Bone marrow (tissue), 2 donors: Measurements from ENCODE around the gene EYA4.

Source experiments
- DNase-seq, 2 donors: peaks; one replicate each; lab custom pipeline; 2025; lab: John Stamatoyannopoulos, UW

Gene EYA4

DNA sequence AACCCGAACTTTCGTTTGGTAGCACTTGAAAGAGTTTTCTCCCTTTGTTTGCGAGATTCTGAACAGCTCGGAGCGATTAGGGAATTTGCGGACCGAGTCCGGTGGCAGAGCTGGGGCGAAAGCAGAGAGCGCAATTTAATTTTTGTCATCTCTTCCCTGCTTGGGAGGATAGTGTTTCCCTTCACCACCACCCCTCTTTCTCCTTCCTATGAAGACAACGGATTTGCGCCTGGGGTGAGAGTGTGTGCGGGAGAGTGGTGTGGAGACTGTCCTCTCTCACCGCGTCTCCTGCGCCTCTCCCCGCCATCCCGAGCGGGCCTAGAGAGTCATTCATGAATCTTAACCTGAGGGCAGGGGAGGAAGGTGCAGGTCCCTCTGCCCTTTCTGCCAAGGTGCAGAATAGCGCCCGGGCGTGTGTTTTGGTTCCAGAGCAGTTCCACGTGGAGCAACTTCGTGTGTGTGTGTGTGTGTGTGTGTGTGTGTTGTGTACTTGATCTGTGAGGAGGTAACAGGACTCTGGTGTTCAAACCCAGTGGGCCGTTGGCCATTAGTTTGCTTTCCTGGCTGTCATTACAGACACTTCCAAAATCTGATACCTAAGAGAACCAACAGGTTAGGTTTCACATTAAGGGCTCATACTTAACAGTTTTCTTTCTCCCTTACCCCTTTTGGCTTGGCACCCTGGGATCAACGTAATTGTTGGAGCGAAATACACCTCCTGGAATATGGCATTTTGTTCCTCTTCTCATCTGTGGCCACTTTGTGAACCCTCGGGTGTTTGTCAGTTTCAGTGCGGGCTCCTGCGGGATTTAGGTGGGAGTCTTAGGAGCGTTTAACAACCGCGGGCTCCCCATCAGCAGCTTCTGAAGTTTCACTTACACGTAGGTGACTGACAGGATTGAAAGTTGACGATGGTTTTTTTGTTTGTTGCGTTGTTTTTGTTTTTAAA lies 1.8 kb downstream of the EYA4 start:
- no peak for DNase-seq

DNA sequence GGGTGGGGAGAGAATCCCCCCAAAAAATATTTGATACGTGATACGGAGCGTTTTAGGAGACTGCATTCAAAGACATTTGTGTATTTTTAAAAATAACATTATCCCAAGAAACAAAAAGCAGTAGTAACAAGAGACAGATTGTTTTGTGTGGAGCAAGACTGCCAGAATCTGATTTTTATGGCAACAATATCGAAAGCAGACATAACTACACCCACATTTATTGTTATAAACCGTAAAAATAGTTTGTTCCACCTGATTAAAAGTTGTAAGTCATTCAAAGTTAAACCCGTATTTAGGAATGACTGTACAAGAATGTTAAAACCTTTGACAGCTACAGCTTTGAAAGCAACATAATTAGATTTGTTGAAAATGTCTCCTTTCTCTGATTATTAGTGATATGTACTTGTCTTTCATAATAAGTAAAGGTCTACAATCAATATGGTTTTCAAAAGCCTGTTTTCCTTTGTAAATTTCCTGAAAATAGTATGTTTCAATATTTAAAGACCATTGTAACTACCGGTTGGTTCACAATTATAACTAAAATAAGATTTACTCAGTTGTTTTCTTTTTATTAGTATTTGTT lies 2.7 kb downstream of the EYA4 start:
- no peak for DNase-seq

DNA sequence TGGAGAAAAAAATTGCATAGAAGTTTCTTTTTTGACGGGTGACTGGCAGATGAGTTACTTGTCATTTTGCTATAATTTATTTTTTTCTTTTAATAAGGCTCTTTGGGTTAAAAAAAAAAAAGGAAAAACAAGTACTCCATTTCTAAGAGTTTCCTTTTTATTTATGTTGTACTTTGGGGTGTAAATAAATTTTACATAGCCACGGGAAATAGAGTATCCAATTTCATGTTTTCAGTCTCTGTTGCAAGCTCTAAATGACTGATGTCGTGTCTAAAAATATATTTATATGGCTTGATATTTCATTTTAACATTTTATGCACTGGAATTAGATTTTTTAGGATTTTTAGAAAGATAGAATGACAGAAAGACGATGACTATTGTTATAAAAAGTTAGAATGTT lies 3.4 kb downstream of the EYA4 start:
- DNase-seq = no peak

DNA sequence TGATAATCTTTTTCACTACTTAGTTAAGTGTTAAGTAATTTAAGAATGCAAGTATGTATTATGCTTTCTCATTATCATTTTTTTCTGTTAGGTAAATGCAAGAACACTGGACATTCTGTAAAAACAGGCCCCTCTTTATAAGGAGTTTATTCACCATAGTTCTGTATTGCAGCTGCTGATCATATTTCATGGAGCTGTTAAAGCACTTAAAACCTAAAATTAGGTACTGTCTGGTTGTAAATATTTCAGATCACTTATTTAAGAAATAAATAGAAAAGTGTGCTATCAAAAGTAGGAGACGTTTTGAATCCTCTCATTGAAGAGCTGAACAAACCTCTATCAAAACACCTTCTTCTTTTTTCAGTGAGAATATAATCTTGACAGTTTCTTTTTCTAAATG lies 3.9 kb downstream of the EYA4 start:
- DNase-seq = no peak

DNA sequence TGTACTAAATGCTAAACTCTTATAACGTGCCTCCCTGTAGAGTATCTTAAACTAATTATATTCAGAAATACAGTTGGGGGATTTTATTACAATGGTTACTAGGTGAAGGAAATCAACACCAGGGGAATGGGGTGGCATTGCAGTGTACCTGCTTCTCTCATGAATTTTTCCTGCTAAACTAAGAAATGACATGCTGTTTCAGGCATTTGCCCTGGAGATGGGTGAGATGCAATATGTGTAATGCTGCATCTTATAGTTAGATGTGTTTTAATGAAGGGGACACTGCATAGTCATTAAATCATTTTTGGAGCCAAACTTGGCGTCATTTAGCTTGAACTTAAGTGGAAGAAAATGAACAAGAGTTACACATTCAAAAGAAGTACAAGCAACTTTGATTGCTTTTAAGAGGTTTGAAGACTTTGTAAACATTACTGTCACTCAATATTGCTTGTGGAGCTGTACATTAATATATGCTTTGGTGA lies 4.3 kb downstream of the EYA4 start:
- DNase-seq = no peak

DNA sequence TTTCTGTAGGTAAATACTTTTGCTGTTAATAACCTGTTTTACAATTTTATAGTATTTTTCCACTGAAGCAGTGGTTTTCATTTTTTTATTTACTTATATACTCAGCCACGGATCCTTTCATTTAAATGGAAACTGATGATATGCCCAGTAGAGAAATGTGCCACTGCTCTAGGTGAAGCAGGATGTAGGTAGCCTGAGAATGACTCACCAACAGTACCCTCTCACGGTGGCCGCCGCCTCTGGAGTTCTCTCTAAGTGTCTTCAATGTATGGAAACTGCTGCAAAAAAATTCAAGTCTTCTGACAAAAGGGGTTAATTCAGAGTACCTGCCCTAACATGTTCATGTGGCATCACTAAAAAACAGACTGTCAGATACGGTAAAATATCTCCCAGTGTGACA lies 6.4 kb downstream of the EYA4 start:
- no peak for DNase-seq

DNA sequence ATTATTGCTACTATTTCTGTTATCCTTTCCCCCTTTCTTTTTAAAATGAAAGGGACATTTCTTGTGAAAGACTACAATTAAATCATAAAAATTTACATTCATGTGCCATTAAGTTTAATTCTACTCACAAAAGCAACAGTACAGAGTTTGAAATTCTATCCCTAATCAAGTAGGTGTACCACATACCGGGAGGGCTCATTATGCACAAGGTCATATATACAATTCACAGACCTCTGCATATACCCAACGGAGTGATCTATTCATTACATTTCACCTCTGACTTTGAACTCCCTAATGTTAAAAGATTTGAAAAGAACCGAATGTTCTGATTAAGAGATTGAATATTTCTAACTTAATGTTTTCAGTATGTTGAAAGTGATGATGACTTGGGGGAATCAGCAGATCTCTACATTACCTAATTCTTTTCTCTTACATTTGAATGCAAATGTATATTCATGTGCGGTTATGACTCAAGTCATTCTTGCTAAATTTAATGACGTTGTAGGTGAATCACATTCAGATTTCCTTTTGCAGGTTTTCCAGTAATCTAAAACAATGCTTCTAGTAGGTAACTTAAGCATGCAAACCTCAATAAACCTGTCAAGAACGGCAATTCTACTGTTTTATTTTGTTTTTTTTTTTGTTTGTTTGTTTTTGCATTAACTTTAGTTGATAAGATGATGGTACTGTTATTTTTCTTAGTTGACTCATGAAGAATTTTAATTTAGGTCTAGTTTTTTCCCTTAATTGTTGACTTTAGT lies 7.3 kb downstream of the EYA4 start:
- no peak for DNase-seq

DNA sequence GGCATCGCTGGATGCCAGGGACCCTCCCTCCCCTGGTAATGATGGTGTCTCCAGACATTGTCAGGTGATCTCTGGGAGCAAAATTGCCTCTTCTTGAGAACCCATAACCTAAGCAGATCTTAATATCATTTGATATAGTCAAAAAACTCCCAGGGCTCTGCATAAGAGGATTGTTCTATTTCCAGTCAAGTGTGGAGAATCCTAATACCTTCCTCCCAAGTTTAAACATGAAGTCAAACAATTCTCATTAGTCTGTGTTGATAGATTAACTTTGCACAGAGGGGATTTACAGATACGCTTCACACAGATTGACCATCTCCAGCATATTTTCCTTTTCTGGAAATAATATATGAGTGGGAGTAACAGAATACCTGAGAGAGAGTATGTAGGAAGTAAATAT lies 10.5 kb downstream of the EYA4 start:
- no peak for DNase-seq

DNA sequence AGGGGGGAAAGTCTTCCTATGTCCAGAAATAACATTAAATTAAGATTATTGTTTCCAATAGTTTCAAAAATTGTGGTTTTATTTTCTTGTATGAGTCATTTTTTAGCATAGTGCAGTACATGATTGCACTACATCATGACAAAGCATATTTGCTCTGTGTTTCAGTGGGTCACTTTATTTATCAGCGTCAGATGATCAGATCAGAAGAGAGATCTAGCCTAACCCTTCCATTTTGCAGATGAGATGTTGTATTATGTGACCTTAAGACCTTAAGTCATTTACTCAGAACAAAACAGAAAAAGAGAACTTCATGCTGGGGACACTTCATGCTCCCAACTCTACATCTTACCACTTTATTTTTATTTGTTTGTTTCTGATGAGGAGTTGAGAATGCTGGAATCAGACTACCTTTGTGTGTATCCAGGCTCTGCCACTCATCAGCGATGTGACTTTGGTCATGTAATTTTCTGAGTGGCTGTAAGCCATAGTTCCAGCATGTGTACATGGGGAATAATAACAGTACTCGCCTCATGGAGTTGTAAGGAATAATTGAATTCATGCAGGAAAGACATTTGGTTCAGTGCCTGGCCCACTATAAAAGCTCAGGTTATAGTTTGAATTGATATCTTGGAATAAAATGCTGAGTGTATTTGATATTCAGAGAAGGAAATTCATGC lies 13.5 kb downstream of the EYA4 start:
- no peak for DNase-seq

DNA sequence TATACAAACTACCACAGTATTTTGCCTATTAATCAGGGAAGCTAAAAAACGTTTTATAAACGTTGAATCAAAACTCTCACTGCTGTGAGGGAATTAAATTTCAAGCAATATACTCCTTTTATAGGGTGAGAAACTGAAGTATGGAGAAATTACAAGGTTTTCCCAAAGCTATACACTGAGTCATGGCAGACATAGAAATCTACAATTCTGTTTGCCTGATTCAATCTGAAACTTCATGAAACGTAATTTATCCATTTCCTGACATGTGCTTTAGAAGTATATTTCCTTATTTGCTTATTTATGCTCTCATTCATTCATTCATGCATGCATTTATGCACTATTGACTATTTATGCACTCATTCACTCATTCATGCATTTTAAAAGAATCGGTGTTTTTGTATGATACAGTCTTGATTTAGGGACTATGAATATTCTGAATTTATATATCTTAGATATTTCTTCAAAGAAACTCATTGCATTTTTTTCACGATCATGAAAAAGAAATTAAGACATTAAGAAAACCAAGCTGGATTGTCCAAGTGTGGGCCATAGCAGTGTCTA lies 16.5 kb downstream of the EYA4 start:
- no peak for DNase-seq

DNA sequence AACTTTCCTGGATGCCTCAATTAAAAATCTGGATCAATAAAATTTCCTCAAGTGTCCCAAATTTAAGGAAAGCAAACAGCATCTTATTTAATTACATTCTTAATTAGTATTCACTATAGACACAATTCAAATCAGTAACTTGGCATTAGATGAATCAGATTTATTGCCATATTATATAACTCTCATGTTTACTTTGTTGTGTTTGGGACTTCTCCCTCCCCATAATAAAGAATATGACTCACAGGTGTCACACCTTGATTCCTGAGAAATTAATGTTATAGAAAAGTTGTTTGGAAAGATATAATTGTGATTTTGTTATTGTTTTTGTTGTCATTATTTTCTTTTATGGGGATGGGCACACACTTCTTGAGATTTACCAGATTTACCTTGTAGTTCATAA lies 18.4 kb downstream of the EYA4 start:
- DNase-seq = no peak

DNA sequence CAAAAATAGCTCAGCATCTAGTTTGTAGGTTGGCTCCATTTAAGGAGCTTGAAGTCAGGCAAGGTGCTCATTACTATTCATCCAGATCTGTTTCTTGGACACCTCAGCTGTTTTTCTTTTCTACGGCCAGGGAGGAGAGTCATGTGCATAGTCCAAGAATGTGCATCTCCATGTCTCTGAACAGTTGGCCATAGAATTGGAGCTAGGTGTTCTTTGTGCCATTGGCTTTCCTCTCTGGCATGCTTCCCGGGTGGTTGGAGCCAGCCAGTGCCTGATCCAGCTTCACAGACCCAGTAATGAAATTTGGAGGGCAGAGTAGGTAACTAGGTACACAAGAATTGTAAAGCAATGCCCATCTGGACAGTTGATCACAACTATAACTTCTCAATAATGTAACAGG lies 21.6 kb downstream of the EYA4 start:
- no peak for DNase-seq

DNA sequence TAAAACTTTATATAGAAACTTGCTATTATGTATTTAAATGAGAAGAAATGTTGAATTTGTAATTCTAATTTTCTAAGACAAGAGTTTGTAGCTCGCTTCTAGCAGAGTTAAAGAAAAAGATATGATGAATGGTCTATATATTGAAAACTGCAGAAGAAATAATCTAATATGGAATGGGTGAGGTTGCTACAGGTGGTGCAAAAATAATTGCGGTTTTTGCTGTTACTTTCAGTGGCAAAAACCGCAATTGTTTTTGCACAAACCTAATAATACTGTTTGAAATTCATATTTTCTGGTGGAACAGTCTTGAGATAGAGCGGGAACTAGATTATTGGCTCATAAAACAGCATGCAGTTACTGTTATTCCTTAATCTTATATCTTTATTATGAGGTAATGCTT lies 23.9 kb downstream of the EYA4 start:
- no peak for DNase-seq

DNA sequence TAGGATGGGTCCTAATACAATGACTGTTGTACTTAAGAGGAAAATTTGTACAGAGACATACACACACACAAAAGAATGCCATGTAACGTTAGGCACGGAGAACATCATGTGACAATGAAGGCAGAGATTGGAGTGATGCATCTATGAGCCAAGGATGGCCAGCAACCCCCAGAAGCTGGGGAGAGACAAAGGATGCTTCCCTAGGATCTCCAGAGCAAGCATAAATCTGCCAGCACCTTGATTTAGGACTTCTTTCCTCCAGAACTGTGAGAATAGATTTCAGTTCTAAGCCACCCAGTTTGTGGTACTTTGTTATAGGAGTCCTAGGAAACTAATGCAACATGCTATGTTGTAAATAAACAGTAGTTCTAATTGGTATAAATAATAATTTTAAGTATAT lies 25.0 kb downstream of the EYA4 start:
- DNase-seq = no peak

DNA sequence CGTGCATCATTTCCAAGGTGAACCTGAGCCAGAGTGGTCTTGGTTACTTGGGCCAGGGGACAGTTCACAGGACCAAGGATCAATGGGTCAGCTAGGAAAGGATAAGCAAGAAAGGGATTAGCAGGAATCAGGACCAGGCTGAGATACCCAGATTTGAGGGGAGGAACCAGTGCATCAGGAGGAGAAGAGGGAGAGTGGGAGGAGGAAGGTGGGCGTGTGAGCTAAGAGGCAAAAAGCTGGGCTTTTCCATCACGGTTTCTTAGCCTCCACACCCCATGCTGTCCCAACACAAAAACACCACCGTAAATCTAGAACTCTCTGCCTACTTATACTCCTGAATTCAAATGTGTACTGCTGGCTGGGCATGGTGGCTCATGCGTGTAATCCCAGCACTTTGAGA lies 27.5 kb downstream of the EYA4 start:
- DNase-seq = no peak

DNA sequence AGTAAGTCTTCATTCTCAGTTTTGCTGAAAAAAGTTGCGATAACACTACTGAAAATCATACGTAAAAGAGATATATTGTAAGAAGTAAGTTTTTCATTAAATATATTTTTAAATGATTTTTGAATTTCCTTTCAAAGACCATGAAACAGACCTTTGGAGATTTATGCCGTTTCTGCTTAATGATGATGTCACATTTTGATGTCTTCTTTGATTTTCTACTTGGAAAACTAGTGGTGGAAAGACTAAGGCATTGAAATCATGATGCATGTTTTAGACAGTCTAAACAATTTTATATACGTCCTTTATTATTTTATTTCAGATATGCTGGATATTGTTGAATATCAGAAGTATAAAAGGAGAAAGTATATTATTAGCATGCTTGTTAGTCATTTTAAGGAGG lies 33.7 kb downstream of the EYA4 start:
- DNase-seq = no peak

DNA sequence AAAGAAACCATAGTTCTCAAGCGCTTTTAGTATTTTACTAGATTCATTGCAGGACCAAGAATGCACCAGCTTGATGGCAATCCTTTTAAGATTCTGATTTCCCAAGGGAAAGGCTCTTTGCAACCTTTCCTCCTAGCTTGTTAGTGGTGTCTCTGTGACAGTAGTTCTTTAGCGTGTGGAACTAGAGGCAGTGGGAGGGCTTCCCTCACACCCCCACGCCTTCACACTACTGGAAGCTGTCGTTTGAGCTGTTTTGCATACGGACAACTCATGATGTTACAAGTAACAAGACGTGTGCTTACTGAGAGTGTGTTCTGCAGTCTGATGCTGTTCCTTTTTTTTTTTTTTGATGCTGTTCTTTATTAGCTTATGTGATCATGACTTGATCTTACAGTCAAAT lies 34.1 kb downstream of the EYA4 start:
- no peak for DNase-seq

DNA sequence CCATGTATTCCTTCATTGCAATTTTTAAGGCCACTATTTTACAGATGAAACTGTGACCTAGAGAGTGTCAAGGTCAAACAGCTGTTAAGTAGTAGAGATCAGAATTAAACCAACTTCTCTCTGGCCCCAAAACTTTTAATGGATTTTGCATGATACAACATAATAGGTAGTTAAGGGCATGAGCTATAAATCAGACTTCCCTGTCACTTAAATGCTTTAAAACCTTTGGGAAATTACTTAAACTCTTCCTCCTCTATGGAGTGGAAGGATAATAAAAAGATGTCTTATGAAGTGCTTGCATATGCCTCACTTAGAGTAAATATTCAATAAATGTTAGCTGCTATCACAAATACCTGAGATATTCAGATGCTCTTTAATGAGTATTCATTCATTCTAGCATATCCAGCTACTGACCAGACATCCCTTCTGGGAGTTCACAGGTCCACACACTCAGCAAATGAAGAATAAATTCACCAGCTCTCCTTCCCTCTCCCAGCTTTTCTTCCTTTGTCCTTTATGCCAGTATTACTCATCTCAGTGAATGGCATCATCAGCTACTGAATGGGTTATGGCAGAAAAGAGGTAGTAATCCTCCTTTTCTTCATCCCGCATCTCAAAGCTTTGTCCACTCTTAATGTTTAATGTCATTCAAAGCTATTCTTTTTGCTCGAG lies 36.2 kb downstream of the EYA4 start:
- DNase-seq = no peak

DNA sequence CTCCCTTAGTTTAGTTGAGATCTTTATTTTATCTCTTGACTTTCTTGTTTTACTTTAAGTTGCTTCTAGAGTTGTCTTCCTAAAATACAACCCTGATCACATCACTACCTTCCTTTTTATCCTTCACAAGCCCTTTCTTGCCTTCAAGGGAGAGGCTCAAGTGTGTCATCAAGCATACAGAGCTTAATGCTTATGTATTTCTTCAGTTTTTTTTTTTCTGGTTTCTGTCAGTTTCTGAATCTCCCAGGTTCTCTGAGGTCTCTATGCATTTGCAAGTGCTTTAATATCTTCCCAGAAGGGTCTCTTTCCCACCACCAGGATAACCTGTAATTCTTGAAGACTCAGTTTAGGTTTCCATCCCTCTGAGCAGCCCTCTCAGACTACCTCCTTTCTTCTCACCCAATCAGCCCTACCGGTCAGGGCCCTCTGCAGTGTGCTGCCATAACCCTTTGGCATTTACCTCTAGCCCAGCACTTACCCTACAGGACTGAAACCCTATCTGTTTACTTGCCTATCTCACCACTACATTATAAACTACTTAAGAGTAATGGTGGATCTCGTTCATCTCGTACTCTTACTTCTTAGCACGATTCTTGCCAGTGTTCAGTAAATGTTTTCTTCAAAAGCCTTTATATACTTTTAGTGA lies 36.9 kb downstream of the EYA4 start:
- no peak for DNase-seq

DNA sequence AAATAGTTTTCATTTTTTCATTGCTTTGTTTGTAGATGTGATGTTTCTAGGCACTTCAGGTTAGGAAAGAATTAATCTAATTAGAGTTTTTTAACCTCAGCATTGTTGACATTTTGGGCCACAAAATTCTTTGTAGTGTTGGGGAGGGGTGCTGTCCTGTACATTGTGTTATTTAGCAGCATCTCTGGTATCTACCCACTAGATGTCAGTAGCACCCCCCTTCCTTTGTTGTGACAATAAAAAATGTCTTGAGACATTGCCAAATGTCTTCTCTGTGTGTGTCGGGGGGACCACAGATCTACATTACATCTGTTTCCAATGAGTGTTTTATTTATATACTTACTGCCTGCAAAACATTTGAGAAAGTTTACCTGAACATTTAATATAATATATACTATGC lies 45.6 kb downstream of the EYA4 start:
- DNase-seq = no peak

DNA sequence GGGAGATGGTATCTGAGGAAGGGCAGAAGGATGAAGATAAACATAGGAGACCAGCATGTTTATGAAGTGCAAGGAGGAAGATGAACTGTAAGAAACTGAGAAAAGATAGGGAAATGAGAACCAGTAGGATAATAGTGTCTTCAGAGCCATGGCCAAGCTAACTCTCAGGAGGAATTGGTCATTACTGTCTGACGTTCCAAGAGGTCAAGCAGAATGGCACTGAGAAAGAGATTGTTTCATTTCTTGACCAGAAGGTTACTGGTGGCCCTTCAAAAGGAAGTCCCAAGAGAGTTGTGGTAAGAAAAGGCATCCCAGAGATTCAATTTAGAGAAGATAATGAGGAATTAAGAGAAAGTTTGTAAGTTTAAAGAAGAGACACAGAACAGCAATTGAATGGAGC lies 47.5 kb downstream of the EYA4 start:
- DNase-seq = no peak
